K562 (cell line): Measurements from ENCODE around the gene CHCT1. TPM values are rescaled to one million over a fixed set of nuclear protein-coding genes. Genes with fewer than 3 reads are reported as not detected.

ENCODE experiments used
- ARHGAP35 ChIP-seq: fragments of 450-650 bp; IDR thresholded peaks from 2 replicates; pipeline ENCODE4 v1.6.1; 2018; ENCODE audit not compliant: partially characterized antibody
- ATF6 ChIP-seq: sonication (generic); formaldehyde crosslinking; IDR thresholded peaks from 2 replicates; pipeline ENCODE4 v1.4.0; 2020; ENCODE audit warnings: mild to moderate bottlenecking, missing genetic modification reagents
- BRD9 ChIP-seq: fragments of 450-650 bp; IDR thresholded peaks from 2 replicates; pipeline ENCODE4 v1.6.1; 2018; ENCODE audit warnings: low read depth; ENCODE audit not compliant: partially characterized antibody
- CC2D1A ChIP-seq: fragments of 450-650 bp; IDR thresholded peaks from 2 replicates; pipeline ENCODE4 v1.6.1; 2017; ENCODE audit warnings: mild to moderate bottlenecking
- HEY1 ChIP-seq: fragments of 250-450 bp; sonication (Bioruptor Pico); IDR thresholded peaks from 2 replicates; pipeline ENCODE4 v1.5.0; 2020; ENCODE audit warnings: mild to moderate bottlenecking, moderate library complexity, borderline replicate concordance
- IRF2 ChIP-seq: sonication (generic); formaldehyde crosslinking; IDR thresholded peaks from 2 replicates; pipeline ENCODE4 v1.8.1; 2022; ENCODE audit warnings: mild to moderate bottlenecking, missing genetic modification reagents
- NFIC ChIP-seq: fragments of 450-650 bp; IDR thresholded peaks from 2 replicates; pipeline ENCODE4 v1.6.1; 2017; ENCODE audit warnings: mild to moderate bottlenecking, inconsistent platforms
- REST ChIP-seq, 2 experiments: fragments of 450-650 bp; formaldehyde crosslinking in 1 of 2; IDR thresholded peaks; 2 replicates each; pipeline versions ENCODE4 v1.4.0 to v1.6.1; 2014 to 2020; ENCODE audit warnings: mild to moderate bottlenecking in 2 of 2, borderline replicate concordance in 1 of 2, low read depth in 1 of 2
- SMC3 ChIP-seq: conservative IDR thresholded peaks from 2 replicates; pipeline ENCODE4 v1.6.1; 2011; ENCODE audit warnings: low read depth, low read length, improper control_type of control experiment; ENCODE audit not compliant: insufficient read depth
- ZBTB33 ChIP-seq: sonication (generic); formaldehyde crosslinking; IDR thresholded peaks from 2 replicates; pipeline ENCODE4 v1.8.1; 2023; ENCODE audit warnings: mild to moderate bottlenecking, missing genetic modification reagents
- ZKSCAN3 ChIP-seq: fragments of 250-450 bp; sonication (Bioruptor Pico); IDR thresholded peaks from 2 replicates; pipeline ENCODE4 v1.4.0; 2020
- ZNF77 ChIP-seq: fragments of 250-450 bp; sonication (Bioruptor Pico); IDR thresholded peaks from 2 replicates; pipeline ENCODE4 v1.5.0; 2020
- polyA plus RNA-seq, 8 experiments: library from polyadenylated mRNA; depleted of rRNA in 4 of 8; stranded (reverse) in 5 of 8; unstranded in 3 of 8; fragments of >200 nt; fragmentation: Nextera tagmentation in 2 of 8; fragmentation: Illumina TruSeq in 1 of 8; extraction: Ambion mirVana in 2 of 8; extraction: Trizol in 1 of 8; gene quantifications; 2 replicates each; pipeline versions ENCODE4 v1.2.1 to v1.2.3, GENCODE V29; 2011 to 2014; ENCODE audit warnings: inconsistent platforms in 1 of 8, missing spikeins in 1 of 8
- total RNA-seq, 7 experiments: library from RNA; depleted of rRNA in 6 of 7; stranded (reverse); fragments of >200 nt in 6 of 7; fragmentation: Illumina TruSeq in 2 of 7; extraction: Trizol in 2 of 7; gene quantifications; 2 replicates each; pipeline versions ENCODE4 v1.2.1 to v1.2.3, GENCODE V29; 2011 to 2021; ENCODE audit warnings: low replicate concordance in 1 of 7

The CHCT1 gene
- total and polyA plus RNA-seq, 9 of the 15 experiments (the other 6 are each of a cell fraction or from before 2014, with no cell fraction given), result not detected

- TF ChIP-seq ATF6 (CRISPR knock-in tag) (no peak), ZKSCAN3 (no peak), NFIC (peak; percentile 98), REST (IDR thresholded peaks at IDR 0.05; ENCODE audit: borderline replicate concordance) (peak; percentile 93), REST (CRISPR knock-in tag; IDR thresholded peaks at IDR 0.05; ENCODE audit: low read depth) (no peak), ARHGAP35 (no peak), BRD9 (no peak), ZBTB33 (peak; percentile 27; the same call in 1 of the 2 replicates), HEY1 (CRISPR knock-in tag) (no peak), SMC3 (peak; percentile 95), CC2D1A (peak; percentile 70; the same call in 1 of the 2 replicates), ZNF77 (CRISPR knock-in tag) (no peak), IRF2 (no peak)
These were observed 13.2 kb downstream of the CHCT1 start (continued) for GRCh38 chr17:60435244-60436167.
